ENCODE results near the gene ALCAM. TPM values are rescaled to one million over a fixed set of nuclear protein-coding genes. Genes with fewer than 3 reads are reported as not detected.

ALCAM gene
- total and polyA plus RNA-seq, 2 of the 8 experiments (the other 6 are each of a cell fraction or from before 2014, with no cell fraction given): 10.8 to 33.0 TPM

DNA sequence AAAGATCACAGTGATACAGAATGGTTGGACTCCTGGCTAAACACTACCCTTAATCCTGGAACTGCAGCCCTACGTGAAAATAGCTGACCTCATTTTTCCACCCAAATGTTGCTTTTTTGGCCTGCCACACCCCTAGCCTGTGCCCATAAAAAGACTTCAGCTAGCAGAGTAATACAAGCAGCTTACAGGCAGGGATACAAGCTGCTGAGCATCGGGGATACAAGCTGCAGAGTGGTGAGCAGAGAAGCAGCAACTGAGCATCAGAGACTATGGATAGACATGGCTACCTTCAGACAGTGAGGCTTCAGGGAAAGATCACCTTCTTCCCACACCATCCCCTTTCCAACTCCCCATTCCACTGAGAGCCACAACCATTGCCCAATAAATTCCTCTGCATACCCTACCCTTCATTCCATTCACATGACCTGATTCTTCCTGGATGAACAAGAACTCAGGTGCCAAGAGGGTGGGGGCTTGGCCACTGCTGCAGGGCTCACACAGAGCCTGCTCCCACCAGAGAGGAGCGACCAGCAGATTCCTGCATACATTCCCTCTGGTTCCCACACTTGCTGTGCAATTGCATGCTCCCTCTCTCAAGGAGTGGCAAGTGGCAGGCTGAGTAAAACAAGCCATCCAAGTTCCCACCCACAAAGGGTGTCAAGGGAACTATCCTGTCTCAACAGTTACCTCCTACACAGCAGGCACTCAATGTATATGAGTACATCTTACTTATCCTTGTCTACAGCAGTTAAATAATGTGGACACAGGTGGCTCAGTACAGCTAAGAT is 217.5 kb downstream of the ALCAM start (continued):
- TF ChIP-seq RAD21 (IDR thresholded peaks at IDR 0.05 in 1 of 2, conservative IDR thresholded peaks at IDR 0.05 in 1 of 2; ENCODE audit: low read depth in 2 of 2, low read length in 2 of 2): no peak
- no peak for TF ChIP-seq CEBPB (IDR thresholded peaks at IDR 0.05; ENCODE audit: low read depth, low read length)
- no peak for TF ChIP-seq JUN (IDR thresholded peaks at IDR 0.05; ENCODE audit: low read depth, low read length)
- no peak for TF ChIP-seq ASH2L (IDR thresholded peaks at IDR 0.05; ENCODE audit: low read length)
- no peak for TF ChIP-seq JUND (IDR thresholded peaks at IDR 0.05; ENCODE audit: low read length)
- TF ChIP-seq BRCA1 (IDR thresholded peaks at IDR 0.05; ENCODE audit: low read depth, low read length): no peak
- TF ChIP-seq BACH1 (IDR thresholded peaks at IDR 0.05; ENCODE audit: low read length): no peak
- TF ChIP-seq EGR1 (IDR thresholded peaks at IDR 0.05; ENCODE audit: borderline replicate concordance, low read depth, low read length): no peak
- TF ChIP-seq RFX5 (IDR thresholded peaks at IDR 0.05; ENCODE audit: borderline replicate concordance, low read depth, low read length): no peak
- no peak for TF ChIP-seq KDM1A (IDR thresholded peaks at IDR 0.05; ENCODE audit: borderline replicate concordance, low read length)
- no peak for TF ChIP-seq TAF1 (IDR thresholded peaks at IDR 0.05; ENCODE audit: low read depth, low read length)

Measured in H1 (cell line).